Retina (tissue), 1 donor: Measurements from ENCODE around the gene PPP1R16B.

ENCODE experiments used
- DNase-seq: peaks from one replicate; pipeline ENCODE4 v3.0.0-alpha.2; 2016

Gene PPP1R16B

GRCh38 chr20:38880952-38881735, 75.6 kb downstream of the PPP1R16B start:
- no peak for DNase-seq

DNA sequence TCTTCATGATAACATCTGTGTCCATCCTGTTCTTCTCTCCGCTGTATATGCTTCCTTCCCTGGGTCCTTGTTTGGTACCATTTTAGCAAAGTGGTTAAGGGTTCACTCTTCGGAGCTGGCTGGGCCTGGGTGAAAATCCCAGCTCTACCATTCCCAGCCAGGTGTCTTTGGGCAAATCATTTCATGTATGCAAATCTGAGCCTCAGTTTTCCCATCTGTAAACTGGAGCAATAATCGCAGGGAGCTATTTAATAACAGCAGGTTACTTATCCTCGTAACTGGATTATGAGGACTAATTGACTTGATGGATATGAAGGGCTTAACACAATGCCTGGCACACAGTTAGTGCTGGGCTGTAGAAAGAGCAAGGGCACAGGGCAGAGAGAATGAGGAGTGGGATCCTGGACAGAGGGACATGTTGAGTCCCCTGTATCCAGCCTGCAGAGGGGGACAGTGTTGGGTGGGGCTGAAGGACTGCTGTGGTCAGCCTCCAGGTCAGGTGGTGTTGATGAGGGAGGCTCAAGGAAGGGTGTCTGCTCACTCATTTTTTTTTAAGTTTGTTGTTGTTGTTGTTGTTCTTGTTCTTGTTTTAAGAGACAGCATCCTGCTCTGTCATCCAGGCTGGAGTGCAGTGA, 76.4 kb downstream of the PPP1R16B start:
- DNase-seq, result no peak

- no peak for DNase-seq
Observed at GRCh38 chr20:38882600-38882999, 77.1 kb downstream of the PPP1R16B start.

GRCh38 chr20:38883081-38883980, 77.8 kb downstream of the PPP1R16B start:
- peak; percentile 56 for DNase-seq

DNA sequence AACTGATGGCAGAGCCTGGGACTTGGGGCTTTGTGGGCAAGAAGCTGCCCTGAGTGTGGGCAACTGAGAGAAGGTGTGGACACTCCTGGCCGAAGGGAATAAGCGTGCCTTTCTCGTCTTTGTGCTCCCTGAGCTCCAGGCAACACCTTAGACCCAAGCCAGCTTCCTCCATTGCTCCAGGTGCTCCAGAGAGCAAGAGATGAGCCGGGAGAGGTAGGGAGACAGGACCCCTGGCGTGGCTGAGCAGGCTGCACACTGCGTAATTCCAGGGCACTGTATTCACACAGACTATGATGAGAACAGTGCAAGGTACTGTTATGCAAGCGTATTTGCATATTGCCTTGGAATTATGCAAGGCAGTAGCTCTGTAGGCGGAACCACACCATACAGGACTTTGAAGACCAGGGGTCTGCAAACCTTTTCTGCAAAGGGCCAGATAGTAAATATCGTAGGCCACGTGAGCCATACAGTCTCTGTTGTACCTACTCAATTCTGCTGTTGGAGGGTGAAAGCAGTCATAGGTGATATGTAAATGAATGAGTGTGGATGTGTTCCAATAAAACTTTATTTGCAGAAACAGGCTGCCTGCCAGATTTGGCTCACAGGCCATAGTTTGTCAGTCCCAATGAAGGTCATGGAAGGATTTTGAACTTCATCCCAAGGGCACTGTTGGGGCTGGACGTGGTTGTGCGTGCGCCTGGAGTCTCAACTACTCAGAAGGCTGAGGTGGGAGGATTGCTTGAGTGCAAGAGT, 78.7 kb downstream of the PPP1R16B start:
- DNase-seq, result no peak

DNA sequence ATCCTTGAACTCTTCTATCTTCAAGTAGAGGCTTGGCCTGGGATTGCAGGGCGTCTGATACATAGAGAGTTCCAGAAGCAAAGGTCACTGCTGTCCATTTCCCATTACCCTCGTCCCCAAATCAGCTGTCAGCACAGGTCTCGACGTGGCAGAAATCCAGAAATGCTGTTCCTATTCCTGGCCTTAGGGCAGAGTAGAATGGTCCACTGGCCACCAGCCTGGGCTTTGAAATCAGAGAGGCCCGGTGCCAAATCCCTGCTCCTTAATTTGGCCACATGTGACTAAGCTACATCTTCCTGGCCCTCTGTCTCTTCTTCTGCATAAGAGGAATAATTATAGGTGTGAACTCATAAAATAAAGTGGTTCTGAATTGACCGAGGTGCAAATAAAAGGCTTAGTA, 79.9 kb downstream of the PPP1R16B start:
- no peak for DNase-seq

- DNase-seq, result no peak
Observed at GRCh38 chr20:38888059-38888831, 82.7 kb downstream of the PPP1R16B start.

GRCh38 chr20:38889050-38889449, 83.6 kb downstream of the PPP1R16B start:
- DNase-seq, result no peak

DNA sequence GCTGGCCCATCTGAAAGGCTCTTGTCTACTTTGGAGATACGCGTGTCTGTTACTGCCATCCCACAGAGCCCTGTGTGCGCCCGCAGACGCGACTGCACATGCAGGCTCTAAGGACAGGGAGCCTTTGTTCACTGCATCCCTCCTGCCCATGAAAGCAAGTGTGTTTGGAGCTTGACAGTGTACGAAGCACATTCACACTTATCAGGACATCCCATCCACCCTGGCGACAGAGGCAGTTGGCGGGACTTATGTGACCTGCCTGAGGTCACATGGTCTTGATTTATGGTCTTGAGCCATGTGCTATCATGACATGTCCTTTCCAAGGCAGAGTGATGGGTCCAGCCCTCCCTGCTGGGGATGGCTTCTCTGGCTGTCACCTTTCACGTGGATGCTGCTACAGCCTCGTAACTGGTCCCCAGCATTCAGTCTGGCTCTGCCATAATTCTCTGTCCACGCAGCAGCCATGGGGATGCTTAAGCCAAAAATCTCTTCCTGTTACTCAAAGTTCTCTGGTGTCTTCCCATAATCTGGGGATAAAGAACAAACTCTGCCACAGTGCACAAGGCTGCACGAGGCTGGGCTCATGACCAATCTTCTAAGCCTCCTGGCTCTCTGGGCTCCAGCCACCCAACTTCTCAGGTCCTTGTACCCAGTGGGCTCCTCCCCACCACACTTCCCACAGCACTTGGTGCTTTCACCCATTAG, 84.4 kb downstream of the PPP1R16B start:
- DNase-seq, result no peak

DNA sequence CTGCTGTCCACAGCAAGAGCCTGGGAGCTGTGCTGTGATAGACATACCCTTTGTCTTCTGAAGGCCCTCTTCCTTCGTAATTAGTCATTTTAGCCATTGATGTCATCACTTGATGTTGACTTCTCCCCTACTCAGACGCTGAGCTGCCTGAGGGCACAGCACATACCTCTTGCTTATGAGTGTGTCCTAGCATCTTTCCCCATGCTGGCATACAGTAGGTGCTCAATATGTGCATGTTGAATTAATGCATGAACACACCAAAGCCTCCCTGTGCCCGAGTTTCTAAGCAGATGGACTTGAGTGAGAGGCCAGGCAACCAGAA, 85.0 kb downstream of the PPP1R16B start:
- no peak for DNase-seq

DNA sequence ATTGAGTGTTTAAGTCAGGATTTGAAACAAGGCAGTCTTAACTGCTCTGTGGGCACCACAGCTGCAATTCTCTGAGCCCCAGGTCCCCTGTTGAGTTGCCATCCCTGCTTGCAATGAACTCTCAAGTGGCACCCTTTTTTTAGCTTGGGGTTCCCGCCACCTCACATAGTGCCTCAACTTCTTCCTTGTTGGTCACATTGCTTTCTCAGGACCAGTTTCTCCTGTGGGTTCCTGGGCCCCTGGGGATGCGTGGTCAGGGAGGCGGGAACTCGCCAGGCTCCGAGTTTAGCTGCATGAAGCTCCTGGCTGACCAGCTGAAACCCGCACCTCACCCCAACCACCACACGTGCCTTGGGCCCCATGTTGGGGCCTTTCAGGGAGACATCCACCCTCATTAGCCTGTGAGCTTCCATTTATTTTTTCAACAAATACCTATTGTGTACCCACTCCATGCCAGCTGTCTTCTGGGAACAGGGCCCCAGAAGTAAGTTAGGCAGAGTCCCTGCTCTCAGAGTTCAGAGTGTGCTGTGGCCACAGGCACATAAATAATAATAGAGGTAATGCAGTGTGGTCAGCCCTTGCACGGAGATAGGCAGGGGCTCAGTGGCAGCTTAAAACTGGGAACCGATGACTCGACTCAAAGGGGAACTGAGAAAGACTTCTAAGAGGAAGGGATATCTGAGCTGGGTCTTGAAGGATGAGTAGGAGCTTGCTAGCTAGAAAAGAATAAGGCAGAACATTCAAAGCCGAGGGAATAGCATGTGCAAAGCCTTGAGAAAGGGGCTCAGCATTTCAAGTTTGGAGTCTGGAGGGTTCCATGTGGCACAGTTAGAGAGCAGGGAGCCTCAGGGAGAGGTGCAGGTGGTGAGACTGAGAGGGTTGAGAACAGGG, 86.8 kb downstream of the PPP1R16B start:
- DNase-seq, result no peak

- no peak for DNase-seq
Observed at GRCh38 chr20:38893056-38893564, 87.6 kb downstream of the PPP1R16B start.

GRCh38 chr20:38893565-38894090, 88.1 kb downstream of the PPP1R16B start:
- DNase-seq, result peak; percentile 84

DNA sequence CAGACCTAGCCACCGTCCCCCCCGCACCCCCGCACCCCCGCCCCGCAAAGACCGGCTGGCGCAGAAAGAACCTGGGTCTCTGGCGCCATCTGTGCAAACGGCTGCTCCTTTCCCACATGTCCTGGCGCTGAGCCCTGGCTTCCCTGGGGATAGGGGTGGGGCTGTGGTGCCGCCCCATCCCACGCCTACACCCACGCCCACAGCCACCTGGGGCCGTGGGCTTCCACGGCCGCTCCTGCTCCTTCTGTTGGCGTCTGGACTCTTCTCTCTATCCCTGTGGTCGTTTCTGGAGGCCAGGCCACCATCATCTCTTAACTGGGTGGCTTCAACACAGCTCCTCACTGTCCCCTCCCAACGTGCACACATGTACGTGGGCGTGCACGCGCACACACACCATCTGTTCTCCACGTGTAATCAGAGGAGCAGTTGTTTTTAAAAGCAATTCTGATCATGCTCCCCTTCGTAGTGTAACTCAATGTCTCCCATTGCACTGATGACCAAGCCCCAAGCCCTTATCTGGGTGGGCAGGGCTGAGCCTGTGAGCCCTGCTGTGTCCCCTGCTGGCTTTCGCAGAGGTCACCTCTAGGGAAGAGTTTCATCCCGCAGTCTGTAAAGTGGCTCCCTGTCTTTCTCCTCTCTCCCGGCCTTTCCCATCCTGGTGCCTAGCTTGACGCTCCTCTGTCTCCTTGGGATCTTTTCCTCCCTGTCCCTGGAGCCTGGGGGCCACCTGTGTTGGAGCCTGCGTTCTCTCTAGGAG, 88.8 kb downstream of the PPP1R16B start:
- DNase-seq, result peak; percentile 62

- no peak for DNase-seq
Observed at GRCh38 chr20:38895098-38895949, 89.8 kb downstream of the PPP1R16B start.

GRCh38 chr20:38896009-38896594, 90.6 kb downstream of the PPP1R16B start:
- DNase-seq, result no peak

GRCh38 chr20:38897267-38897666, 91.8 kb downstream of the PPP1R16B start:
- DNase-seq, result no peak

GRCh38 chr20:38900606-38901005, 95.1 kb downstream of the PPP1R16B start:
- DNase-seq, result no peak
